Measurements from ENCODE around the gene FABP2. TPM values are rescaled to one million over a fixed set of nuclear protein-coding genes. Genes with fewer than 3 reads are reported as not detected.

FABP2 gene
- total and polyA plus RNA-seq, 8 donors: 0.12 to 14.3 (median 3.8) TPM; not detected in 5

DNA sequence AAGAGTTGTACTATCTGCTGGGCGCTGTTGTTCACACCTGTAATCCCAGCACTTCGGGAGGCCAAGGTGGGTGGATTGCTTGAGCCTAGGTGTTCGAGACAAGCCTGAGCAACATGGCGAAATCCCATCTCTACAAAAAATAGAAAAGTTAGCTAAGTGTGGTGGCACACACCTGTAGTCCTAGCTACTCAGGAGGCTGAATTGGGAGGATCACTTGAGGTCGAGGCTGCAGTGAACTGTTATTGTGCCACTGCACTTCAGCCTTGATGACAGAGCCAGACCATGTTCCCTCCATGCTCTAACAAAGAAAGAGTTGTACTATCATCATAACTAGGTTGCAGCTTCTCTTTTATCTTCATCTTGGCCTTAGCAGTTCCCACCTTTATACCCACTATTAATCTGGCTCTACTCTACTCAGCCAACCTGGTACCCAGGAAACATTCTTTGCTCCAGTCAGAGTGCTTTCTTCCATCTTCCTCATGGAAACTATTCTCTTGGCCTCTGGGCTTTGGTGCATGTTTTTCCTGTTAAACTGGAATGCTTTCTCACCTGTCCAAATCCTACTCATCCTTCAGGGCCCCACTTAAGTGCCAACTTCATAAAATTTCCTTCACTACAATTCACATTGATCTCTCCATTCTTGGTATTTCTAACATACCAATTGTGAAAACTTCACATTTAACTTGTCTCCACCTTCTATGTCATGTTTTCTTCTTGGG is 18.2 kb downstream of the FABP2 start:
- Histone ChIP-seq H3K4me3 (no peak overlapping the region), H3K9me3 (no peaks in the 10 kb centered on the region), H3K27me3 (no peaks in the 10 kb centered on the region), H3K36me3 (no peaks in the 10 kb centered on the region), H3K27ac (no peak overlapping the region), H3K4me1 (peaks cover 5 to 13% (median 11%) of the 10 kb centered on the region in 4 donors)
- 89 to 98% (median 94%) methylated on average over 5 of the region's 5 CpGs for WGBS, 5 donors
- DNase-seq: no peak
- intact Hi-C loops (cut with DNase I; ENCODE audit: low total_unique reads): no loop called here
- TF ChIP-seq POLR2A (IDR thresholded peaks at IDR 0.05) (no peak), EP300 (IDR thresholded peaks at IDR 0.05) (no peak), CTCF (IDR thresholded peaks at IDR 0.05) (no peak), POLR2AphosphoS5 (IDR thresholded peaks at IDR 0.05) (no peak)

DNA sequence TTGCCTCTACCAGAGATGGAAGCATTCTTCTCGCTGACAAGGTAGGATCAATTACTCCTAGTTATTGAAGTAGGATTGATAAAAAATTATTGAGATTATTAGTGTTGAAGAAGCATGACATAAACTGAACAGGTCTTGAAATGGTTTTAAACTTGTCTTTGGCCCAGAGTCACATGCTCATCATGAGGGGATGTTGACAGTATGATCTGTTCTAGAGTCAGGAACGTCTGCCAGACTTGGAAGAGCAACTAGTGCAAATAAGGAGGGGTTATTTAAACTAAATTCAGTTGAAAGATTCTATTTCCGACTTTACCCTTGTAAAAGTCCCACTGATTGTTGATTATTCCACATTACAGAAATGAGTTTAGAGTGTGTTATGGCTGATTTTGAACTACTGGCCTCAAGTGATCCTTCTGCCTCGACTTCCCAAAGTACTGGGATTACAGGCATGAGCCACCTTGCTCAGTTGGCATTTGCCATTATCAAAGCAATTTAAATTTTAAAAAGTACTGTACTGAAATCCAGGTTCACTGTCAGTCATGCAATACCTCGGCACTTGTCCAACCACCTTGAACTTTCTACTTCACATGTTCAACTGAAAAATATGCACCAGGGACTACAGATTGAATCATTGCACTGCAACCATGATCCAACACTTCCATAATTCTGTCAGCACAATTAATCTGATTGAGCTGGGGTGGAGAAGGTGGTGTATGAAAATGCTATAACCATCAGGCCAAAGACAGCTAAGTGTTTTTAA is 19.7 kb downstream of the FABP2 start:
- no peak for DNase-seq
- Histone ChIP-seq H3K27ac (no peak overlapping the region), H3K4me3 (no peak overlapping the region), H3K4me1 (peaks cover 14 to 28% (median 24%) of the 10 kb centered on the region in 4 donors), H3K27me3 (no peaks in the 10 kb centered on the region), H3K36me3 (peaks cover 1 to 8% (median 7%) of the 10 kb centered on the region in 4 donors), H3K9me3 (no peaks in the 10 kb centered on the region)
- TF ChIP-seq CTCF (IDR thresholded peaks at IDR 0.05) (no peak), POLR2A (IDR thresholded peaks at IDR 0.05) (no peak), EP300 (IDR thresholded peaks at IDR 0.05) (no peak), POLR2AphosphoS5 (IDR thresholded peaks at IDR 0.05) (no peak)
- 71 to 80% (median 74%) methylated on average over 5 of the region's 5 CpGs for WGBS, 5 donors
- intact Hi-C loops (cut with DNase I; ENCODE audit: low total_unique reads): no loop called here

GRCh38 chr4:119300101-119300978 is 21.6 kb downstream of the FABP2 start:
- H3K4me1 ChIP-seq: peaks cover 14 to 43% (median 30%) of the 10 kb centered on the region in 4 donors
- intact Hi-C loops (cut with DNase I; ENCODE audit: low total_unique reads): no loop called here
- peak overlapping the region; percentile 59 to 85 (median 70) for H3K4me3 ChIP-seq
- peak; percentile 97 to 98 for DNase-seq
- WGBS, 5 donors: 0 to 1% (median 0%) methylated on average over 46 to 54 of the region's 54 CpGs
- H3K27me3 ChIP-seq: no peaks in the 10 kb centered on the region
- no peaks in the 10 kb centered on the region for H3K9me3 ChIP-seq
- peaks cover 7 to 27% (median 26%) of the 10 kb centered on the region in 4 donors for H3K36me3 ChIP-seq
- peak; percentile 80 to 93 (median 90) for TF ChIP-seq POLR2AphosphoS5 (IDR thresholded peaks at IDR 0.05)
- TF ChIP-seq EP300 (IDR thresholded peaks at IDR 0.05): no peak
- TF ChIP-seq POLR2A (IDR thresholded peaks at IDR 0.05): peak in 2 of 4 donors; percentile 26 to 55
- H3K27ac ChIP-seq: peak overlapping the region; percentile 93 to 98 (median 95)

- no peaks in the 10 kb centered on the region for H3K9me3 ChIP-seq
- H3K4me3 ChIP-seq: peak overlapping the region; percentile 59 to 85 (median 70)
- no peak for DNase-seq
- peaks cover 7 to 33% (median 27%) of the 10 kb centered on the region in 4 donors for H3K36me3 ChIP-seq
- 0 to 1% (median 0%) methylated on average over 9 of the region's 9 CpGs for WGBS, 5 donors
- no peaks in the 10 kb centered on the region for H3K27me3 ChIP-seq
- intact Hi-C loops (cut with DNase I; ENCODE audit: low total_unique reads): no loop called here
- peaks cover 14 to 47% (median 30%) of the 10 kb centered on the region in 4 donors for H3K4me1 ChIP-seq
- TF ChIP-seq POLR2AphosphoS5 (IDR thresholded peaks at IDR 0.05) (no peak), EP300 (IDR thresholded peaks at IDR 0.05) (no peak), POLR2A (IDR thresholded peaks at IDR 0.05) (no peak), CTCF (IDR thresholded peaks at IDR 0.05) (no peak)
- peak overlapping the region; percentile 93 to 98 (median 95) for H3K27ac ChIP-seq
These were observed 22.2 kb downstream of the FABP2 start for GRCh38 chr4:119299741-119300100.
